Choroid plexus epithelial cell (primary cell): ENCODE data around the gene LENG1.
"Not testable (repeated sequence)": the region's sequence is repeated elsewhere in the genome, so short reads cannot be mapped to it uniquely, and the experiment has no call there.

Source experiments
- DNase-seq: peaks from one replicate; pipeline ENCODE4 v3.0.0-alpha.2; 2010; ENCODE audit warnings: low read depth
- H3K4me3 ChIP-seq: 2 replicates; pipeline ENCODE4 v1.5.1; 2011; ENCODE audit warnings: low read depth, mild to moderate bottlenecking, control low read depth, low read length, moderate library complexity
- TF ChIP-seq, protein P1 (sequence below): conservative IDR thresholded peaks from 2 replicates; pipeline ENCODE4 v1.5.1; 2011; ENCODE audit warnings: low read depth, mild to moderate bottlenecking, control low read depth, inconsistent platforms, low read length, moderate library complexity

LENG1 gene

DNA sequence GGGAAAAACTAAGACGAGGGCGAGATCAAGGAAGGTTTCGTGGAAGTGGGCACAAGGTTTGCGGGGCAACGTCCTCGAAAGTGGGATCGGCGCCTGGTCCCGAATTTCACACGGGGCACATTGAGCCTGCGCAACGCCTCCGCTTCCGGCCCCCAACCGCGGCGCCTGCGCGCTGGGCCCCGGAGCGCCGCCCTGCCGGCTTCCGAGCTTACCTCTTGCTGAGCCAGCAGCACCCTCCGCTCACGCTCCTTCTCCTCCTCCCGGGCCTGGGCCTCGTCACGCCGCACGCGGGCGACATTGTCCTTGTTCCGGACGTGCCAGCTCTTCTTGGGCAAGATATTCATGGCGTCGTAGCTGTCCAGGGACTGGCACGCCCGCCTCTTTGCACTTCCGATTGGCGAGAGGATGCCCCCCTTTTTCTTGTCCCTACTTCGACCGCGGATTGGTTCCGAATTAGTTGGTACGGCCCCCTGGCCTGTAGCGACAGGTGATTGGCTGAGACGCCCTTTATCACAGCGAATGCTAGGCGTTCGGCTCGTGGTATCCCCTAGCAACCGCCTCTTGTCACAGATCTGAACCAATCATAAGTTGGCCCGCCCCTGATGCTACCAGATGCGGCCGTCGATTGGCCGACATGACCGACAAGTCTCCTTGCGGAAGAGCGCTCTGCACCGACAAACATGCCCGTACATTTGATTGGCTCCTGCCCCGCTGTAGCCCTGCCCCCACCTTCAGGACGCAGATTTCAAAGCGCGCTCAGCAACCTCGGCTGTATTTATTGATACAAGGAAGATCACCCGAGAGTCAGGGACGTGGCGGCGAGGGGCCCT lies at the start of gene LENG1:
Gene LENG1, minus strand, starts transcription at position 370 of the 830 bp plus-strand sequence. Its CDS starts 26 bp downstream, at position 344.
- TF ChIP-seq, protein P1, sequence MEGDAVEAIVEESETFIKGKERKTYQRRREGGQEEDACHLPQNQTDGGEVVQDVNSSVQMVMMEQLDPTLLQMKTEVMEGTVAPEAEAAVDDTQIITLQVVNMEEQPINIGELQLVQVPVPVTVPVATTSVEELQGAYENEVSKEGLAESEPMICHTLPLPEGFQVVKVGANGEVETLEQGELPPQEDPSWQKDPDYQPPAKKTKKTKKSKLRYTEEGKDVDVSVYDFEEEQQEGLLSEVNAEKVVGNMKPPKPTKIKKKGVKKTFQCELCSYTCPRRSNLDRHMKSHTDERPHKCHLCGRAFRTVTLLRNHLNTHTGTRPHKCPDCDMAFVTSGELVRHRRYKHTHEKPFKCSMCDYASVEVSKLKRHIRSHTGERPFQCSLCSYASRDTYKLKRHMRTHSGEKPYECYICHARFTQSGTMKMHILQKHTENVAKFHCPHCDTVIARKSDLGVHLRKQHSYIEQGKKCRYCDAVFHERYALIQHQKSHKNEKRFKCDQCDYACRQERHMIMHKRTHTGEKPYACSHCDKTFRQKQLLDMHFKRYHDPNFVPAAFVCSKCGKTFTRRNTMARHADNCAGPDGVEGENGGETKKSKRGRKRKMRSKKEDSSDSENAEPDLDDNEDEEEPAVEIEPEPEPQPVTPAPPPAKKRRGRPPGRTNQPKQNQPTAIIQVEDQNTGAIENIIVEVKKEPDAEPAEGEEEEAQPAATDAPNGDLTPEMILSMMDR, result peak; percentile 38
- H3K4me3 ChIP-seq, result peak within 1 kb of the TSS; percentile 77
- DNase-seq, result peak; percentile 100

DNA sequence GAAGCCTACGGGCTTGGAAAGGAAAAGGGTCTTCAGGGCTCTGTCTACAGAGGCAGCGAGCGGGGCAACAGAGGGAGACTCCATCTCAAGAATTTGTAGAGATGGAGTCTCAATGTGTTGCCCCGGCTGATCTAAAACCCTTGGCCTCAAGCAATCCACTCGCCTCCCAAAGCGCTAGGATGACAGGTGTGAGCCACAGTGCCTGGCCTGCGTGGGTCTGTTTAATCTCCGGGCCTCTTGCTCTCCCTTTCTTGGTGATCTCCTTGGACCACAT lies 49.2 kb upstream of the LENG1 start:
- no peak overlapping the region for H3K4me3 ChIP-seq
- TF ChIP-seq, protein P1, result no peak
- no peak for DNase-seq

DNA sequence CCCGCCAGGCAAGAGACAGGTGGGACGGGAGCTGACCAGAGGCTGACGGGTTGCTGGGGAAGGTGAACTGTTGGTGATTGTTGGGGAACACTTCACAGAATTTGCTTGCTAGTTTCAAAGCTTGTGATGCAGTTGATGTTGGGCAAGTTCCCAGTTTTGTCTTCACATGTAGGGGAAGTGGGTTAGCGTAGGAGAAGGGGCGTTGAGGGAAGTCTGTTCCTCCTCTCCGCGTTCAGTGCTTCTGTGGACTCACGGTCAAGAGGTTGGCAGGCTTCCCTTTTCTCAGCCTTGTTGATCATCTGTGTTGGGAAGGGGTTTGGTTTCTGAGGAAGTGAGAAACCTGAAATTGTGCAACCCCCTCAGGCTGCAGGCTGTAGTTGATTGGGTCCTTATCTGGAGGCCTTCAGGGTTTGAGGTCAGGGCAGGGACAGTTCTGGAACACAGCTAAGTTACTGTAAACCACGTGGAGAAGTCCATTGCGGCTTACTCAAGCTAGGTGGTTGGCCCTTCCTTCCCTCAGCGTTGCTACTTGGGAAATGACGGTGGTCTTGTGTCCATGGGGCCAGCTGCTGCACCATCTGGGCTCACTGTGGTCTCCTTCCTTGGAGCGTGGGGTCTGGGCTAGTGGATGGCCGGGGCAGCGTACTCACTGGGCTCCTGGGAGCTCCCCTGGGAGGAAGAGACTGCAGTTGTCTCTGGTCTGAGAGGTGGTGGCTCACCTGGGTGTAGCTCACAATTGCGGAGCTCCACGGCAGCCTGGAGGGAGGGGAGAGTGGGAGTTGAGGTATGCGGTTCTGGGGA lies 48.7 kb upstream of the LENG1 start:
- no peak overlapping the region for H3K4me3 ChIP-seq
- TF ChIP-seq, protein P1, result no peak
- DNase-seq, result peak; percentile 99

DNA sequence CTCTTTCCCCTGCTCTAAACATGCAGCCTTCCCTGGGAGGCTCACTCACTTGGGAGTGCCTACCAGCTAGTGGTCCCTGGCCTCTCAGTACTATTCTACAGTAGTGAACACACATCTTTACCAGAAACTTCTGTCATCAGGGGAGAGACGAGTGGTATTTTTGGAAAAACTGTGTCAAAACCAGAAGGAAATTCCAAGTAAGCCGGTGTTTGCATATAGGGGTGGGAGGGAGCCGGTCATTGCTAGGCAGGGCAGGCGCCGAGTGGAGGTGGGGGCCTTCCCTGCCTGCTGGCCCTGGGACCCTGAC lies 48.1 kb upstream of the LENG1 start:
- H3K4me3 ChIP-seq, result no peak overlapping the region
- no peak for DNase-seq
- TF ChIP-seq, protein P1, result no peak

DNA sequence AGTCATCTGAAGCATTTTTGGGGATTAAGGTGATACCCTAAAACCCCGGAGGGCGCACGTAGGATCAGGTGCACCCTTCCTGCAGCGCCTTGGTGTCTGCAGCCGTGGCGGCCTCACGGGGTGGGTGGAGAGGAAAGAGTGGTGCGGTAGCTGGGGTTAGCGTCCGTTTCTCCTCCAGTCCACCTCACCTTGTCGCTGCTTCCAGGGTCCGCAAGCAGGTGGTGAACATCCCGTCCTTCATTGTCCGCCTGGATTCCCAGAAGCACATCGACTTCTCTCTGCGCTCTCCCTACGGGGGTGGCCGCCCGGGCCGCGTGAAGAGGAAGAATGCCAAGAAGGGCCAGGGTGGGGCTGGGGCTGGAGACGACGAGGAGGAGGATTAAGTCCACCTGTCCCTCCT lies 47.7 kb upstream of the LENG1 start:
- not testable (repeated sequence) for DNase-seq, H3K4me3 ChIP-seq

DNA sequence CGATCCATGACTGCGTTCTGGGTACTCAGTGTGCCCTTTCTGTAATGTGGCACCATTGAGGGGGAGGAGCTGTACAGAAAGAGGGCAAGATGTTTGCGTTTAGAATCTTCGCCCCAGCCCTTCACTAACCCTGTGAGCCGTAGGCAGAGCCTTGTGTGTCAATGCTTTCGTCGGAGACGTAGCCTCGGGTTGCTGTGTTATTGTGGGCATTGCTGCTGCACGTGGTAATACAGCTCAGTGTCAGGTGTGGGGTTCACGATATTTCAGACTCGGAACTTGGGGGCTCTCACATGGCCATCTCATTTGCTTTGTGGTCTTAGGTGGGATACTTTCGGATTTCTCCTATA lies 47.3 kb upstream of the LENG1 start:
- no peak overlapping the region for H3K4me3 ChIP-seq
- TF ChIP-seq, protein P1, result no peak
- DNase-seq, result no peak

DNA sequence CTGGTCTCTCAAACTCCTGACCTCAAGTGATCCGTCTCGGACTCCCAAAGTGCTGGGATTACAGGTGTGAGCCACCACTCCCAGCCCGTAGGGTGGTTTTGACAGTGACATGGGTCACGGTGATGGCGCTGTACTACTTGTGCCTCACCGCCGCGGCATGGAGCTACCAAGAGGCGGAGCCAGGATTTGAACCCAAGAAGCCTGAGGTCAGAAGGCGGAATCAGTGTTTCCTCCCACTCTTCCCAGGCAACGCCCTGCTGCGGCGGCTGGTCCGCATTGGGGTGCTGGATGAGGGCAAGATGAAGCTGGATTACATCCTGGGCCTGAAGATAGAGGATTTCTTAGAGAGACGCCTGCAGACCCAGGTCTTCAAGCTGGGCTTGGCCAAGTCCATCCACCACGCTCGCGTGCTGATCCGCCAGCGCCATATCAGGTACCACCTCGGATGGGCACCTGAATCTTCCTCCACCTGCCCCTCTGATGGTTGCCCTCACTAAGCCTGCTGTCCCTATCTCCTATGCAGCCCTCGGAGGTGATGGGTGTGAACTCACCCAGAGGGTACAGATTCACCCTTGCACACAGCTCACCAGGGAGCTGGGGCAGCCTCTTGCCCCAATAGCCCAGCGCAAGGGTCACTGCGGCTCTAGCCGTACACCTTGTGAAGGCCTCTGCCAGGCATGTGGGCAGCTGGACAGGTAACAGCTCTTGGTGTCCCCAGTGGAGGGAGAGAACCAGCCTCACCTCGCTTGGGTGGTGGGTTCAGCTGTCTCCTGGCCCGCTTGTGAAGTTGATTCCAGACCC lies 46.7 kb upstream of the LENG1 start:
- no peak overlapping the region for H3K4me3 ChIP-seq

More for the DNA sequence above, 46.7 kb upstream of the LENG1 start:
- DNase-seq, result no peak
- TF ChIP-seq, protein P1, result no peak
